Mesothelial cell of epicardium (in vitro differentiated cells): ENCODE measurements around the gene DNM3. TPM values are rescaled to one million over a fixed set of nuclear protein-coding genes. Genes with fewer than 3 reads are reported as not detected.
A peak's percentile ranks its signal among the peaks of the same experiment; 100 is the strongest.

Experiments
- DNase-seq, 2 experiments: peaks; one replicate each; pipeline ENCODE4 v3.0.0; 2021; ENCODE audit warnings: low spot score in 2 of 2; ENCODE audit not compliant: unreplicated experiment in 2 of 2
- H3K27ac Mint-ChIP-seq: 2 replicates; pipeline ENCODE4 v1.8.0; 2021; ENCODE audit warnings: mixed read lengths
- H3K27me3 Mint-ChIP-seq: 2 replicates; pipeline ENCODE4 v1.8.0; 2021; ENCODE audit warnings: low read depth, mixed read lengths
- H3K36me3 Mint-ChIP-seq: 2 replicates; pipeline ENCODE4 v1.8.0; 2021; ENCODE audit warnings: mixed read lengths
- H3K4me1 Mint-ChIP-seq: 2 replicates; pipeline ENCODE4 v1.8.0; 2021; ENCODE audit warnings: mixed read lengths
- H3K4me3 Mint-ChIP-seq: 2 replicates; pipeline ENCODE4 v1.8.0; 2021; ENCODE audit warnings: mild to moderate bottlenecking, moderate library complexity, mixed read lengths
- H3K9me3 Mint-ChIP-seq: 2 replicates; pipeline ENCODE4 v1.8.0; 2021; ENCODE audit warnings: mixed read lengths
- CTCF ChIP-seq: fragments of 200-600 bp; sonication (generic); IDR thresholded peaks from one replicate; pipeline ENCODE4 v1.5.0; 2021; ENCODE audit warnings: antibody characterized with exemption; ENCODE audit not compliant: unreplicated experiment
- total RNA-seq: library from RNA; stranded (reverse); gene quantifications from 3 replicates; pipeline ENCODE4 v1.2.1, GENCODE V29; 2021

The DNM3 gene
- total RNA-seq, 1 donor from 2014 or later, result 5.0 TPM

- peaks cover 2% of the 10 kb centered on the region for H3K36me3 Mint-ChIP-seq
- H3K4me3 Mint-ChIP-seq, result no peak overlapping the region
- H3K9me3 Mint-ChIP-seq, result peaks cover 4% of the 10 kb centered on the region
- H3K27me3 Mint-ChIP-seq, result no peaks in the 10 kb centered on the region
- TF ChIP-seq CTCF, result no peak
- peaks cover 5% of the 10 kb centered on the region for H3K4me1 Mint-ChIP-seq
- no peak overlapping the region for H3K27ac Mint-ChIP-seq
- no peak for DNase-seq
Measured at GRCh38 chr1:171919891-171920887, 78.9 kb downstream of the DNM3 start.

GRCh38 chr1:171922999-171923398 lies 81.7 kb downstream of the DNM3 start:
- DNase-seq, result no peak
- H3K9me3 Mint-ChIP-seq, result peaks cover 14% of the 10 kb centered on the region
- no peaks in the 10 kb centered on the region for H3K27me3 Mint-ChIP-seq
- H3K27ac Mint-ChIP-seq, result no peak overlapping the region
- peaks cover 5% of the 10 kb centered on the region for H3K4me1 Mint-ChIP-seq
- H3K36me3 Mint-ChIP-seq, result peaks cover 2% of the 10 kb centered on the region
- TF ChIP-seq CTCF, result no peak
- no peak overlapping the region for H3K4me3 Mint-ChIP-seq

GRCh38 chr1:171929121-171929520 lies 87.8 kb downstream of the DNM3 start:
- peaks cover 14% of the 10 kb centered on the region for H3K9me3 Mint-ChIP-seq
- H3K27ac Mint-ChIP-seq, result no peak overlapping the region
- no peaks in the 10 kb centered on the region for H3K27me3 Mint-ChIP-seq
- H3K36me3 Mint-ChIP-seq, result peaks cover 2% of the 10 kb centered on the region
- peak; percentile 72 for TF ChIP-seq CTCF
- no peak overlapping the region for H3K4me3 Mint-ChIP-seq
- peaks cover 3% of the 10 kb centered on the region for H3K4me1 Mint-ChIP-seq
- DNase-seq, result no peak

- peaks cover 3% of the 10 kb centered on the region for H3K4me1 Mint-ChIP-seq
- no peak overlapping the region for H3K4me3 Mint-ChIP-seq
- H3K36me3 Mint-ChIP-seq, result no peaks in the 10 kb centered on the region
- no peak overlapping the region for H3K27ac Mint-ChIP-seq
- peaks cover 4% of the 10 kb centered on the region for H3K9me3 Mint-ChIP-seq
- DNase-seq, result no peak
- TF ChIP-seq CTCF, result no peak
- no peaks in the 10 kb centered on the region for H3K27me3 Mint-ChIP-seq
Measured at GRCh38 chr1:171931752-171932151, 90.5 kb downstream of the DNM3 start.

GRCh38 chr1:171934664-171935063 lies 93.4 kb downstream of the DNM3 start:
- no peak overlapping the region for H3K4me3 Mint-ChIP-seq
- H3K27me3 Mint-ChIP-seq, result no peaks in the 10 kb centered on the region
- H3K4me1 Mint-ChIP-seq, result peaks cover 3% of the 10 kb centered on the region
- no peak for TF ChIP-seq CTCF
- no peak overlapping the region for H3K27ac Mint-ChIP-seq
- H3K9me3 Mint-ChIP-seq, result no peaks in the 10 kb centered on the region
- no peak for DNase-seq
- no peaks in the 10 kb centered on the region for H3K36me3 Mint-ChIP-seq
